ENCODE measurements around the gene KBTBD4.
"Not testable (repeated sequence)": the region's sequence is repeated elsewhere in the genome, so short reads cannot be mapped to it uniquely, and the experiment has no call there.

Gene KBTBD4

DNA sequence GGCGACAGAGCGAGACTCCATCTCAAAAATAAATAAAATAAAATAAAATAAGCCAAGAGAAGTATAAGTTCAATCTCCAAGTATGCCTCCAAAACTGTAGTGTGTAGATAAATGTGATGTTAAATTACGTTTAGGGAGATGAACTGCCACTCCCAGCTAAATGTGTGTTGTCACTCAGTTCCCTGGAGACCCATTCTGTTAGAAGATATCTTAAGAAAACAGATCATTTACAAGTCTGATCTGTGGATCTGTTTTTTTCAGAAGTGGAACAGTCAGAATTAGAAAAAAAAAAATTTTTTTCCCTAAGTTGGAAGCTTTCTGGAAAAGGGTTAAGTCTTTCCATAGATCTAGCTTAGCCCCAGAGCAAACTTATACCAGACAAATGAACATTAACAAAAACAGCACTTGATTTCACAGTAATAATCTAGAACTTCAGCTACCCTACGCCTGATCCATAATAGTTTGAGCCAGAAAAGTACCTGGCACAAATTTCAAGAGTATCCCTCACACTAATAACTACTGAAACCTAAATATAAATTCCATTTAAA lies 44.0 kb downstream of the KBTBD4 start:
- no peak for DNase-seq (ENCODE audit: low spot score in 2 of 2)
- H3K27me3 Mint-ChIP-seq: no peaks in the 10 kb centered on the region
- peaks cover 1% of the 10 kb centered on the region for H3K9me3 Mint-ChIP-seq
- no peak overlapping the region for H3K4me3 Mint-ChIP-seq
- ATAC-seq (ENCODE audit: low read depth): no peak
- peaks cover 17% of the 10 kb centered on the region for H3K4me1 Mint-ChIP-seq
- H3K27ac Mint-ChIP-seq: no peak overlapping the region
- peaks cover 8% of the 10 kb centered on the region for H3K36me3 Mint-ChIP-seq

GRCh38 chr11:47533690-47534151 lies 45.0 kb downstream of the KBTBD4 start:
- no peak for DNase-seq (ENCODE audit: low spot score in 2 of 2)
- no peak for ATAC-seq (ENCODE audit: low read depth)
- Mint-ChIP-seq H3K4me3 (no peak overlapping the region), H3K27ac (no peak overlapping the region), H3K9me3 (peaks cover under 1% of the 10 kb centered on the region), H3K4me1 (peaks cover 13% of the 10 kb centered on the region), H3K27me3 (no peaks in the 10 kb centered on the region), H3K36me3 (peaks cover 6% of the 10 kb centered on the region)

DNA sequence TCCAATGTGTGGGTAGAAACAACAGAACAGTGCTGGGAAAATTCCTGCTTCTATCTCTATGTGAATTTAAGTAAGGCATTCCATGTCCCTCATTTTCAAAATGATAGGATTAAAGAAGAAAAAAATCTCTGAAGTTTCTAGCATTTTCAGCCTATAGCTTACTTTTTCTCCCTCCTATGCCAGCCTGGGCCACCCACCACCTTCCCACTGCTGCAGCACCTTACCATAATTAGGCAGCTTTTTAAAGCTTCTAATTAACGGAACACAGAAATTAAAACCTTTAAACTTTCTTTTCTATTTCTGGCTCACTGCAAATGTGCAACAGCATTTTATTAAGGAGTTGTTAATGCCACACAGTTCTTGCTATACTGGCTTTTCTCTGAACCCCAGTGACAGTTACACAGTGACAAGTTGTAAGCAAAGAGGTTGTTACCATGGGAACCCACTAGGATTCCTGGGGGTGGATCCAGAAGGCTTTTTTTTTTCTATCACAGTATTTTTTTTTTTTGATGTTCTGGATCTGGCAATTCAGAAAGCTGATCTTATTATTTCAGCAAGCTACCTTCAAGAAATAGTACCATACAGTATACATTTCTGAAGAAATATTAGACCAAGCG lies 46.1 kb downstream of the KBTBD4 start:
- no peaks in the 10 kb centered on the region for H3K27me3 Mint-ChIP-seq
- DNase-seq (ENCODE audit: low spot score in 2 of 2) (no peak), ATAC-seq (ENCODE audit: low read depth) (no peak)
- H3K36me3 Mint-ChIP-seq: peaks cover 4% of the 10 kb centered on the region
- H3K9me3 Mint-ChIP-seq: no peaks in the 10 kb centered on the region
- H3K27ac Mint-ChIP-seq: no peak overlapping the region
- H3K4me3 Mint-ChIP-seq: no peak overlapping the region
- H3K4me1 Mint-ChIP-seq: peaks cover 11% of the 10 kb centered on the region

DNA sequence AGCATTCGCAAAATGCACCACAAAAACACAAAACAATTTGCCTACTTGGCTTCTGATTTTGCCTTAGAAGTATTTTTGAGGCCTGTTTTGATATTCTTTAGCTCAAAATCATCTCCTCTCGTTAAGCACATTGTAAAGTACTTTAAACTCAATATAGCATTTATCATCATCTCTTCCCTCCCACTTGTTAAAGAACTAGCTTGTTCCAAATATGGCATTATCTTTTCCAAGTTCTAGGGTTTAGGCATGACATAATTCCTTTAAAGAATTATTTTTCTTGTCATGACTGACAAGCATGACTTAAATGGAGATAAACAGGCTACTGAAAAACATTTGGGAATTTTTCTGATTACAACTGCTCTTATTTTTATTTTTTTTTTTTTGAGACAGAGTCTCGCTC lies 47.1 kb downstream of the KBTBD4 start:
- peaks cover 11% of the 10 kb centered on the region for H3K4me1 Mint-ChIP-seq
- no peak overlapping the region for H3K4me3 Mint-ChIP-seq

GRCh38 chr11:47530721-47531120 lies 48.0 kb downstream of the KBTBD4 start:
- not testable (repeated sequence) for H3K4me3 Mint-ChIP-seq
- H3K27ac Mint-ChIP-seq: peak overlapping the region; percentile 28
- peaks cover 15% of the 10 kb centered on the region for H3K4me1 Mint-ChIP-seq

More for the DNA sequence above, 47.1 kb downstream of the KBTBD4 start:
- no peak for ATAC-seq (ENCODE audit: low read depth)
- DNase-seq (ENCODE audit: low spot score in 2 of 2): no peak
- H3K9me3 Mint-ChIP-seq: no peaks in the 10 kb centered on the region
- peaks cover 4% of the 10 kb centered on the region for H3K36me3 Mint-ChIP-seq
- H3K27me3 Mint-ChIP-seq: no peaks in the 10 kb centered on the region
- no peak overlapping the region for H3K27ac Mint-ChIP-seq

DNA sequence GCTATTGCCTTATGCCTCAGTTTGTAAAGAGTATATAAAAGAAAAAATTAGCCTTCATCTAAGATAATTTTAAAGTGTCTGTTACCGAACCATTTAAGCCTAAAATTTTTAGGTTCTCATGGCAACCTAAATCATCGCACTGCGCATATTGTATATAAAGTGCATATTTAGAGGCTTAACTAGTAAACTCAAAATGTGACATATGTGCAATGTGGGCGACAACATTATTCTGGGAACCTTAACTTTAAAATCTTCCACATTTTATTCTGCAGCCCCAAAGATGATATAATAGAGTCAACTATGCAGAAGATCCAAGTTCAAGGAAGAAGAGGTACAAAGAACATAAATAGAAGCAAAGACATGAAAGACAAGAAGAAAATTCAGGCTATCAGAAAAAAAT lies 48.8 kb downstream of the KBTBD4 start:
- H3K9me3 Mint-ChIP-seq: no peaks in the 10 kb centered on the region
- no peak for DNase-seq (ENCODE audit: low spot score in 2 of 2)
- peaks cover 19% of the 10 kb centered on the region for H3K4me1 Mint-ChIP-seq
- H3K27me3 Mint-ChIP-seq: no peaks in the 10 kb centered on the region
- no peak overlapping the region for H3K4me3 Mint-ChIP-seq
- no peak for ATAC-seq (ENCODE audit: low read depth)
- H3K27ac Mint-ChIP-seq: peak overlapping the region; percentile 28
- H3K36me3 Mint-ChIP-seq: peaks cover 2% of the 10 kb centered on the region

More at GRCh38 chr11:47530721-47531120, 48.0 kb downstream of the KBTBD4 start:
- H3K9me3 Mint-ChIP-seq; H3K27me3 Mint-ChIP-seq; ATAC-seq (ENCODE audit: low read depth); H3K36me3 Mint-ChIP-seq; DNase-seq (ENCODE audit: low spot score in 2 of 2): not testable (repeated sequence)

DNA sequence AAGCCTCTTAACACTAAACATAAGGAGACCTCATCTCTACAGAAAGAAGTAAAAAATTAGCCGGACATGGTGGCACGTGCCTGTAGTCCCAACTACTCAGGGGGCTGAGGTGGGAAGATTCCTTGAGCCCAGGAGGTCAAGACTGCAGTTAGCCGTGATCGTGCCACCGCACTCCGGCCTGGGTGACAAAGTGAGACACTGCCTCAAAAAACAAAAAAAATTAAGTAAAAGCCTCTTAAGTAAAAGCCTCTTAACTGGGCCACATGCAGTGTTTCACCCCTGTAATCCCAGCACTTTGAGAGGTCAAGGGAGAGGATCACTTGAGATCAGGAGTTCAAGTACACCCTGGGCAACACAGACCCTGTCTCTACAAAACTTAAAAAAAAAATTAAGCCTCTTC lies 51.6 kb downstream of the KBTBD4 start:
- no peak for DNase-seq (ENCODE audit: low spot score in 2 of 2)
- Mint-ChIP-seq H3K36me3 (peaks cover 2% of the 10 kb centered on the region), H3K27me3 (no peaks in the 10 kb centered on the region), H3K4me1 (peaks cover 33% of the 10 kb centered on the region), H3K27ac (peak overlapping the region; percentile 77), H3K9me3 (no peaks in the 10 kb centered on the region), H3K4me3 (no peak overlapping the region)
- ATAC-seq (ENCODE audit: low read depth): no peak

DNA sequence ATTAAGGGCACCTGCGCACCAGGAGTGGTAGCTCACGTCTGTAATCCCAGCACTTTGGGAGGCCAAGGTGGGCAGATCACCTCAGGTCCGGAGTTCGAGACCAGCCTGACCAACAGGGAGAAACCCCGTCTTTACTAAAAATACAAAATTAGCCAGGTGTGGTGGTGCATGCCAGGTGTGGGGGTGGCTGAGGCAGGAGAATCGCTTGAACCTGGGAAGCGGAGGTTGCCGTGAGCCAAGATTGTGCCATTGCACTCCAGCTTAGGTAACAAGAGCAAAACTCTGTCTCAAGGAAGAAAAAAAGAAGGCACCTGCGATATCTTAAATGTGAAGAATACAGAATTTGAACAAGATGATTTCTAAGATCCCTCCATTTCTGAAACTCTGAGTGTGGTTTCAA lies 52.7 kb downstream of the KBTBD4 start:
- not testable (repeated sequence) for DNase-seq (ENCODE audit: low spot score in 2 of 2); H3K4me3 Mint-ChIP-seq; H3K27me3 Mint-ChIP-seq; ATAC-seq (ENCODE audit: low read depth); H3K36me3 Mint-ChIP-seq; H3K9me3 Mint-ChIP-seq
- H3K27ac Mint-ChIP-seq: peak overlapping the region; percentile 77
- H3K4me1 Mint-ChIP-seq: peaks cover 28% of the 10 kb centered on the region

DNA sequence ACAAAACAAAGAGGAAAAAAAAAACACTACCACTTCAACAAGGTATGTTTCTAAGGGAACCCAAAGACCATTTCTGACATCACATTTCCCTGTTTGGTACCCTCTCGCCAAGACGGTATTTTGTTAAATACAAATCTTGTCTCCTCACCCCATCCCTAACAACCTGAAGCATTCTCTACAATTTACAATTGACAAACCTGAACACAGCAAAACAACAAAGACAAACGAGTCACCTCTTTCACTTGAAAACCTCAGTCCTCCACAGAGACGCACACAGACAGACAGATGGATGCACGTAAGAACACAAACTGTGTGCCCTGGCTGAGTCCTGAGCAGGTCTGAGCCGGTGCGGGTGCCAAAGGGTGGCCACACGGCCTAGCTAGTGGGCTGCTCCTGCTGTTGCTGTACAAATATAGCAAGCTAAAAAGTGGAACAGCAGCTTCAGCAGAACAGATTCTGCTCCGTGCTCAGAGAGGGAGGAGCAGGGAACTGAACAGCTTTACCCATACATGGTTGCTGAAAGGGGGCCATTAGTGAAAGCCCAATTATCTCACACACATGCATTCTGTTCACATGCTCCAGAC lies 54.4 kb downstream of the KBTBD4 start:
- Mint-ChIP-seq H3K36me3 (peaks cover 6% of the 10 kb centered on the region), H3K27ac (peak overlapping the region; percentile 94), H3K27me3 (no peaks in the 10 kb centered on the region), H3K4me3 (peak overlapping the region; percentile 57), H3K4me1 (peaks cover 29% of the 10 kb centered on the region), H3K9me3 (no peaks in the 10 kb centered on the region)
- ATAC-seq (ENCODE audit: low read depth) (peak; percentile 34), DNase-seq (ENCODE audit: low spot score in 2 of 2) (peak in 1 of 2 donors; percentile 15)

DNA sequence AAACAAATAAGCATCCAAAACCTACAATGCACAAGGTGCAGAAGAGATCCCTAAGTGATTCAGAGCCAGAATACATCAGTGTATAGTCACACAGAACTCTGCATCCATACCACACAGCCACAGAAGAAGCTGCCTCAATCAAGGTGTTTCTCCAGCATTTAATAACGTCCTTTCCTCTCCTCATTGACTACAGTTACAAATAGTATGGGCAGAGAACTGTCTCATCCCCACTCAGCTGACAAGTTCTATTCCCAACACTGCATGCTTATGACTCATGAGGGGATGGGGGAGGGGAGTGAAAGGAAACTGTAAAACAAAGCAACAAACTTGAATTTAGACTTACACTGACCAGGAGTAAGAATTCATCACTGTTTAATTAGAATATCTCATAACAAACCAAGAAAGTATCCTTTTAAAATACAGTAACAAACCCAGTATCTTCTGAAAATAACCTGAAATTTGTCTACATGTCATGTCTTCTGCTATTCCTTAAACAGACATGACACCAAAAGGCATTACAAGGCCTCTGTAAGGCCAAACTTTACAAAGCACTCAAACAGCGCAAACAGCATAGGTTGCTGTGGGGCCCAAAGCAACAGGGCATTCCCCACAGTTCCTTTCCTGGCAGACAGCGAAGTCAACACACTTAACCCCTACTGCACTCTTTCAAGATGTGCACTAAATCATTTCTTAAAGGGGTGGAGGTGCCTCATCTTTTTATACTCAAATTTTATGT lies 55.1 kb downstream of the KBTBD4 start:
- H3K9me3 Mint-ChIP-seq: no peaks in the 10 kb centered on the region
- H3K4me1 Mint-ChIP-seq: peaks cover 30% of the 10 kb centered on the region
- peak overlapping the region; percentile 94 for H3K27ac Mint-ChIP-seq
- H3K4me3 Mint-ChIP-seq: peak overlapping the region; percentile 43
- no peaks in the 10 kb centered on the region for H3K27me3 Mint-ChIP-seq
- DNase-seq (ENCODE audit: low spot score in 2 of 2) (peak in 1 of 2 donors; percentile 35), ATAC-seq (ENCODE audit: low read depth) (peak; percentile 94)
- peaks cover 6% of the 10 kb centered on the region for H3K36me3 Mint-ChIP-seq
